ENCODE measurements around the gene SLC16A5. TPM values are rescaled to one million over a fixed set of nuclear protein-coding genes. Genes with fewer than 3 reads are reported as not detected.

Gene SLC16A5
- total RNA-seq, 2 experiments from 2014 or later, result 6.0 to 6.5 TPM

GRCh38 chr17:75099881-75100595 is 12.3 kb downstream of the SLC16A5 start:
- Mint-ChIP-seq H3K9me3 (ENCODE audit: low read depth) (no peaks in the 10 kb centered on the region), H3K36me3 (ENCODE audit: low read depth) (no peaks in the 10 kb centered on the region), H3K27ac (no peak overlapping the region), H3K4me1 (peaks cover 3% of the 10 kb centered on the region), H3K27me3 (no peaks in the 10 kb centered on the region), H3K4me3 (no peak overlapping the region)
- intact Hi-C loops (cut with DNase I, micrococcal nuclease), result no loop called here
- ATAC-seq (no peak), DNase-seq (no peak)
- POLR2A ChIA-PET, result interaction anchor here (1.1 kb wide), 1 partner anchor 9 kb away, joined by 4 read pairs; no protein-coding TSS in a partner anchor
- CTCF ChIA-PET, result interaction anchor here (0.6 kb wide), 1 partner anchor 58 kb away, joined by 3 read pairs; no protein-coding TSS in a partner anchor

DNA sequence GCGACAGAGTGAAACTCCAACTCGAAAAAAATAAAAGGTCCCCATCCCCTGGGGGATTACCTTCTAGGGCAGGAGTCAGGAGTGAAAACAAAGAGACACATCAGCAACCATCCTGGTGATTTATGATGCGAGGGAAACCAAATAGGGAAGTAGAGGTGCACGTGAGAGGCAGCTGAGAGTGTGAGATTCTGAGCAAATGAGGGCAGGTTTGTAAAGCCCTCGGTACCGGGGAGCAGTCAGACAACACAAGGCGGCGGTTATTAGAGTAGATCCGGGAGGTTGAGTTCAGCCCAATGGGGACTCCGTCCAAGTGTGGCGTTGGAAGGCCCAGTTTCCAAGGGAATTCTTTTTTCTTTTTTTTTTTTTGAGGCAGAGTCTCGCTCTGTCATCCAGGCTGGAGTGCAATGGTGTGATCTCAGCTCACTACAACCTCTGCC is 14.6 kb downstream of the SLC16A5 start:
- H3K9me3 Mint-ChIP-seq (ENCODE audit: low read depth), result no peaks in the 10 kb centered on the region
- intact Hi-C loops (cut with DNase I, micrococcal nuclease), result no loop called here
- no peaks in the 10 kb centered on the region for H3K36me3 Mint-ChIP-seq (ENCODE audit: low read depth)
- no peak overlapping the region for H3K27ac Mint-ChIP-seq
- no peaks in the 10 kb centered on the region for H3K27me3 Mint-ChIP-seq
- ChIA-PET POLR2A (no interaction called here), CTCF (interaction anchor here (1.1 to 5.3 kb wide), 2 partner anchors 12 to 29 kb away, joined by 3 to 47 read pairs; no protein-coding TSS in a partner anchor)
- H3K4me1 Mint-ChIP-seq, result no peaks in the 10 kb centered on the region
- H3K4me3 Mint-ChIP-seq, result no peak overlapping the region
- ATAC-seq, result no peak
- DNase-seq, result no peak

- intact Hi-C loops (cut with DNase I, micrococcal nuclease), result no loop called here
- DNase-seq (no peak), ATAC-seq (no peak)
- Mint-ChIP-seq H3K4me1 (peaks cover 3% of the 10 kb centered on the region), H3K4me3 (no peak overlapping the region), H3K9me3 (ENCODE audit: low read depth) (no peaks in the 10 kb centered on the region), H3K36me3 (ENCODE audit: low read depth) (no peaks in the 10 kb centered on the region), H3K27ac (no peak overlapping the region), H3K27me3 (no peaks in the 10 kb centered on the region)
- ChIA-PET POLR2A (interaction anchor here (0.7 kb wide), 2 partner anchors 93 to 231 kb away, joined by 4 to 6 read pairs; no protein-coding TSS in a partner anchor), CTCF (interaction anchor here (0.6 to 5.3 kb wide), 6 partner anchors 11 to 344 kb away, joined by 3 to 47 read pairs (median 3); no protein-coding TSS in a partner anchor)
Observed at GRCh38 chr17:75103601-75104554, 16.1 kb downstream of the SLC16A5 start.

GRCh38 chr17:75105126-75106080 is 17.6 kb downstream of the SLC16A5 start:
- H3K4me1 Mint-ChIP-seq, result peaks cover 7% of the 10 kb centered on the region
- H3K9me3 Mint-ChIP-seq (ENCODE audit: low read depth), result no peaks in the 10 kb centered on the region
- no peaks in the 10 kb centered on the region for H3K36me3 Mint-ChIP-seq (ENCODE audit: low read depth)
- intact Hi-C loops (cut with DNase I, micrococcal nuclease), result loop anchor here in 1 of 2 experiments (5.0 kb wide), 1 partner anchor 38 kb away; no protein-coding TSS in a partner anchor
- peak; percentile 55 for DNase-seq
- ChIA-PET CTCF (interaction anchor here (0.5 to 5.3 kb wide), 25 partner anchors 9 to 314 kb away, joined by 3 to 47 read pairs (median 3); no protein-coding TSS in a partner anchor), POLR2A (interaction anchor here (0.9 to 1.1 kb wide), 2 partner anchors 8 to 32 kb away, joined by 3 read pairs; no protein-coding TSS in a partner anchor)
- no peak overlapping the region for H3K4me3 Mint-ChIP-seq
- no peaks in the 10 kb centered on the region for H3K27me3 Mint-ChIP-seq
- no peak overlapping the region for H3K27ac Mint-ChIP-seq
- peak; percentile 36 for ATAC-seq

- H3K27me3 Mint-ChIP-seq, result no peaks in the 10 kb centered on the region
Observed at GRCh38 chr17:75108193-75108592, 20.4 kb downstream of the SLC16A5 start.

DNA sequence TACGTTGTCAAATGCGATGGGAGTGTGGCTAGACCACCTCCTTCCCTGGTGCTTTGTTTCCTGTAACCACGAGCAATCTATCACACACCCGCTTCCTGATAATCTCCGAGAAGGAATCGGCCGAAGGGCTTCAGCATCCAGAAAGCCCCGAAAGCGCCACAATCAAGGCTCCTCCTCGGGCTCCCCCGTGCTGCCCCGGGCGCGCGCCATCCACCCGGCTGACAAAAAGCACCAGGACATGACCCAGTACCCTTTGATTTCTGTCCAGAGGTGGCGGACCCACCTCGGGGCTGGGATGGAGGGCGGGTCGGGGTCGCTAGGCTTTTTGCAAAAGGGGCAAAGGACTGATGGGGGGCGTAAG is 21.3 kb downstream of the SLC16A5 start:
- Mint-ChIP-seq H3K36me3 (ENCODE audit: low read depth) (peaks cover 9% of the 10 kb centered on the region), H3K4me3 (peak overlapping the region; percentile 79), H3K27ac (no peak overlapping the region), H3K9me3 (ENCODE audit: low read depth) (no peaks in the 10 kb centered on the region), H3K4me1 (peaks cover 22% of the 10 kb centered on the region), H3K27me3 (no peaks in the 10 kb centered on the region)
- ATAC-seq (no peak), DNase-seq (peak; percentile 40)
- intact Hi-C loops (cut with DNase I, micrococcal nuclease), result loop anchor here (1.0 to 5.0 kb wide), 7 partner anchors 20 to 148 kb away; partner anchors contain the start of genes NT5C (in 1 of the 2) and NUP85 (in 1 of the 2)
- CTCF ChIA-PET, result interaction anchor here (0.6 to 2.7 kb wide), 6 partner anchors 11 to 92 kb away, joined by 3 to 7 read pairs (median 4); no protein-coding TSS in a partner anchor
- POLR2A ChIA-PET, result interaction anchor here (0.6 to 1.3 kb wide), 3 partner anchors 10 to 297 kb away, joined by 3 to 4 read pairs (median 4); partner anchors contain the start of gene GRB2

More at GRCh38 chr17:75108193-75108592, 20.4 kb downstream of the SLC16A5 start:
- ATAC-seq (no peak), DNase-seq (no peak)
- intact Hi-C loops (cut with DNase I, micrococcal nuclease), result loop anchor here (2.0 to 5.0 kb wide), 2 partner anchors 41 to 73 kb away; no protein-coding TSS in a partner anchor
- CTCF ChIA-PET, result interaction anchor here (0.6 to 1.3 kb wide), 4 partner anchors 27 to 205 kb away, joined by 3 read pairs; no protein-coding TSS in a partner anchor
- POLR2A ChIA-PET, result interaction anchor here (0.6 kb wide), 1 partner anchor 192 kb away, joined by 3 read pairs; no protein-coding TSS in a partner anchor
- peak overlapping the region; percentile 79 for H3K4me3 Mint-ChIP-seq
- peaks cover 21% of the 10 kb centered on the region for H3K4me1 Mint-ChIP-seq
- peaks cover 8% of the 10 kb centered on the region for H3K36me3 Mint-ChIP-seq (ENCODE audit: low read depth)
- H3K27ac Mint-ChIP-seq, result no peak overlapping the region
- no peaks in the 10 kb centered on the region for H3K9me3 Mint-ChIP-seq (ENCODE audit: low read depth)

- DNase-seq, result peak; percentile 95
- intact Hi-C loops (cut with DNase I, micrococcal nuclease), result loop anchor here (1.0 to 5.0 kb wide), 13 partner anchors 20 to 408 kb away; partner anchors contain the start of genes ATP5PD (in 1 of the 2), CASKIN2 (in 1 of the 2), JPT1 (in 1 of the 2) and KCTD2 (in 1 of the 2)
- no peaks in the 10 kb centered on the region for H3K27me3 Mint-ChIP-seq
- peak; percentile 82 for ATAC-seq
- peaks cover 14% of the 10 kb centered on the region for H3K36me3 Mint-ChIP-seq (ENCODE audit: low read depth)
- peaks cover 28% of the 10 kb centered on the region for H3K4me1 Mint-ChIP-seq
- peak within 1 kb of the TSS; percentile 92 for H3K27ac Mint-ChIP-seq
- CTCF ChIA-PET, result interaction anchor here (0.6 to 7.6 kb wide), 13 partner anchors 10 to 152 kb away, joined by 3 to 154 read pairs (median 3); partner anchors contain the start of genes GGA3, HID1 and MRPS7
- peak within 1 kb of the TSS; percentile 79 for H3K4me3 Mint-ChIP-seq
- no peaks in the 10 kb centered on the region for H3K9me3 Mint-ChIP-seq (ENCODE audit: low read depth)
- POLR2A ChIA-PET, result interaction anchor here (0.6 to 1.3 kb wide), 3 partner anchors 10 to 296 kb away, joined by 3 to 4 read pairs (median 4); partner anchors contain the start of gene GRB2
Observed at GRCh38 chr17:75109407-75110233, 21.9 kb downstream of the SLC16A5 start, which contains the start of gene ARMC7. TSS of gene ARMC7 (plus strand) at chr17:75109969. CDS start at chr17:75110289, 320 bp downstream.

DNA sequence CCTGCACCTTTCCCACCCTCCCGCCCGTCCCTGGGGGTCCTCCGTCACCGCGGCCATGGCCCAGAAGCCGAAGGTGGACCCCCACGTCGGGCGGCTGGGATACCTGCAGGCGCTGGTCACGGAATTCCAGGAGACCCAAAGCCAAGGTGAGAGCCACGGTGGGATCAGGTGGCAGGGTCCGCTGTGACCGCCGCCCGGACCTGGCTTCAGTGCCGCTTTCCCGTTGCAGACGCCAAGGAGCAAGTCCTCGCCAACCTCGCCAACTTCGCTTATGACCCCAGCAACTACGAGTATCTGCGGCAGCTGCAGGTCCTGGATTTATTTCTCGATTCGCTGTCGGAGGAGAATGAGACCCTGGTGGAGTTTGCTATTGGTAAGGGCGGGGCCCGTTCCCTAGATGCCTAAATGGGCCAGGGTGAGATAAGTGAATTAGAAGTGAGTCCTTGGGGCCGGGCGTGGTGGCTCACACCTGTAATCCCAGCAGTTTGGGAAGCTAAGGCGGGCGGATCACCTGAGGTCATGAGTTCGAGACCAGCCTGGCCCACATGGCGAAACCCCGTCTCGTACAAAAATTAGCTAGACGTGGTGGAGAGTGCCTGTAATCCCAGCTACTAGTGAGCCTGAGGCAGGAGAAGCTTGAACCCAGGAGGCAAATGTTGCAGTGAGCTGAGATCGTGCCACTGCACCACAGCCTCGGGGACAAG is 22.6 kb downstream of the SLC16A5 start:
- H3K27me3 Mint-ChIP-seq, result no peaks in the 10 kb centered on the region
- CTCF ChIA-PET, result interaction anchor here (0.6 to 7.6 kb wide), 21 partner anchors 9 to 302 kb away, joined by 3 to 154 read pairs (median 5); partner anchors contain the start of genes GGA3, HID1, MRPS7 and NT5C
- H3K4me1 Mint-ChIP-seq, result peaks cover 34% of the 10 kb centered on the region
- peaks cover 18% of the 10 kb centered on the region for H3K36me3 Mint-ChIP-seq (ENCODE audit: low read depth)
- peak overlapping the region; percentile 68 for H3K27ac Mint-ChIP-seq
- no peaks in the 10 kb centered on the region for H3K9me3 Mint-ChIP-seq (ENCODE audit: low read depth)
- intact Hi-C loops (cut with DNase I, micrococcal nuclease), result loop anchor here (1.0 to 5.0 kb wide), 6 partner anchors 42 to 407 kb away; partner anchors contain the start of genes ATP5PD (in 1 of the 2), CASKIN2 (in 1 of the 2), JPT1 (in 1 of the 2) and KCTD2 (in 1 of the 2)
- peak overlapping the region; percentile 79 for H3K4me3 Mint-ChIP-seq
- ATAC-seq, result no peak
- POLR2A ChIA-PET, result interaction anchor here (0.6 to 1.3 kb wide), 4 partner anchors 35 to 295 kb away, joined by 3 to 6 read pairs (median 4); partner anchors contain the start of gene GRB2
- DNase-seq, result peak; percentile 50
